Nephron progenitor cell (in vitro differentiated cells): ENCODE measurements around the gene PVALEF.

Experiments used
- DNase-seq: peaks from one replicate; pipeline ENCODE4 v3.0.0; 2021
- H3K27ac Mint-ChIP-seq: 2 replicates; pipeline ENCODE4 v1.8.0; 2021; ENCODE audit warnings: mild to moderate bottlenecking, moderate library complexity, mixed read lengths
- H3K27me3 Mint-ChIP-seq: 2 replicates; pipeline ENCODE4 v1.8.0; 2021; ENCODE audit warnings: mild to moderate bottlenecking, low read depth, mixed read lengths; ENCODE audit not compliant: poor library complexity
- H3K36me3 Mint-ChIP-seq: 2 replicates; pipeline ENCODE4 v1.8.0; 2021; ENCODE audit warnings: low read depth, mixed read lengths
- H3K4me1 Mint-ChIP-seq: 2 replicates; pipeline ENCODE4 v1.8.0; 2021; ENCODE audit warnings: mixed read lengths
- H3K4me3 Mint-ChIP-seq: 2 replicates; pipeline ENCODE4 v1.8.0; 2021; ENCODE audit warnings: mild to moderate bottlenecking, moderate library complexity, mixed read lengths
- H3K9me3 Mint-ChIP-seq: 2 replicates; pipeline ENCODE4 v1.8.0; 2021; ENCODE audit warnings: mild to moderate bottlenecking, moderate library complexity, mixed read lengths
- CTCF ChIP-seq: fragments of 200-600 bp; sonication (generic); IDR thresholded peaks from 2 replicates; pipeline ENCODE4 v1.5.0; 2021; ENCODE audit warnings: antibody characterized with exemption

Gene PVALEF

GRCh38 chr17:81165246-81166032 lies at the start of gene PVALEF:
TSS of gene PVALEF (plus strand) at chr17:81165507. CDS start at chr17:81181227, 15,720 bp downstream.
- H3K9me3 Mint-ChIP-seq: no peaks in the 10 kb centered on the region
- H3K36me3 Mint-ChIP-seq: no peaks in the 10 kb centered on the region
- no peak for TF ChIP-seq CTCF
- H3K4me3 Mint-ChIP-seq: peak within 1 kb of the TSS; percentile 64
- H3K27me3 Mint-ChIP-seq: no peaks in the 10 kb centered on the region
- H3K4me1 Mint-ChIP-seq: peaks cover 14% of the 10 kb centered on the region
- DNase-seq: peak; percentile 66
- H3K27ac Mint-ChIP-seq: no peak within 1 kb of the TSS

- Mint-ChIP-seq H3K27me3 (no peaks in the 10 kb centered on the region), H3K36me3 (no peaks in the 10 kb centered on the region), H3K4me3 (no peak overlapping the region), H3K27ac (peak overlapping the region; percentile 32), H3K9me3 (no peaks in the 10 kb centered on the region), H3K4me1 (peaks cover 12% of the 10 kb centered on the region)
- DNase-seq: no peak
- no peak for TF ChIP-seq CTCF
Observed at GRCh38 chr17:81115749-81116464, 49.4 kb upstream of the PVALEF start.

- DNase-seq: no peak
- H3K9me3 Mint-ChIP-seq: no peaks in the 10 kb centered on the region
- no peaks in the 10 kb centered on the region for H3K27me3 Mint-ChIP-seq
- no peak overlapping the region for H3K4me3 Mint-ChIP-seq
- TF ChIP-seq CTCF: no peak
- peaks cover 12% of the 10 kb centered on the region for H3K4me1 Mint-ChIP-seq
- no peak overlapping the region for H3K27ac Mint-ChIP-seq
- H3K36me3 Mint-ChIP-seq: no peaks in the 10 kb centered on the region
Observed at GRCh38 chr17:81116704-81117103, 48.6 kb upstream of the PVALEF start.

GRCh38 chr17:81117672-81118198 lies 47.6 kb upstream of the PVALEF start:
- TF ChIP-seq CTCF: no peak
- no peaks in the 10 kb centered on the region for H3K27me3 Mint-ChIP-seq
- no peaks in the 10 kb centered on the region for H3K36me3 Mint-ChIP-seq
- no peak overlapping the region for H3K4me3 Mint-ChIP-seq
- no peak for DNase-seq
- no peak overlapping the region for H3K27ac Mint-ChIP-seq
- H3K9me3 Mint-ChIP-seq: no peaks in the 10 kb centered on the region
- H3K4me1 Mint-ChIP-seq: peaks cover 12% of the 10 kb centered on the region

GRCh38 chr17:81118308-81119221 lies 46.7 kb upstream of the PVALEF start:
- H3K36me3 Mint-ChIP-seq: no peaks in the 10 kb centered on the region
- peak overlapping the region; percentile 64 for H3K4me3 Mint-ChIP-seq

More at GRCh38 chr17:81118308-81119221, 46.7 kb upstream of the PVALEF start:
- Mint-ChIP-seq H3K27me3 (no peaks in the 10 kb centered on the region), H3K27ac (peak overlapping the region; percentile 54), H3K4me1 (peaks cover 12% of the 10 kb centered on the region), H3K9me3 (no peaks in the 10 kb centered on the region)
- DNase-seq: no peak
- no peak for TF ChIP-seq CTCF
